HCT116 (cell line): ENCODE measurements around the gene KRTAP12-3. TPM values are rescaled to one million over a fixed set of nuclear protein-coding genes. Genes with fewer than 3 reads are reported as not detected.

Experiments
- ATAC-seq: fragments of 200-7000 bp; cut with Tn5 transposase; 2 replicates; pipeline ENCODE4 v1.9.1; 2020; ENCODE audit warnings: mild to moderate bottlenecking, moderate library complexity
- BruUV-seq: library from RNA; stranded (reverse); fragments of 400-500 nt; replicated peaks from 2 replicates; lab custom pipeline; 2021; lab: Mats Ljungman, UMichigan
- CTCF ChIA-PET: fragments of 300-600 bp; sonication (Branson Sonifier 250); formaldehyde crosslinking; loops from one replicate; lab custom pipeline; 2021; ENCODE audit warnings: antibody characterized with exemption; lab: Charles Lee
- POLR2A ChIA-PET: fragments of 300-600, 350-600 bp; sonication (Branson Sonifier 250); formaldehyde crosslinking; loops from one replicate; lab custom pipeline; 2021; ENCODE audit warnings: antibody characterized with exemption; lab: Charles Lee
- RAD21 ChIA-PET, 2 experiments: fragments of 300-600 bp; sonication (Branson Sonifier 250); formaldehyde crosslinking; loops; one replicate each; lab custom pipeline; 2023; ENCODE audit warnings: low total read pairs in 2 of 2; ENCODE audit not compliant: uncharacterized antibody in 2 of 2, unreplicated experiment in 2 of 2, low non-redundant PET in 1 of 2; lab: Charles Lee
- DNase-seq: peaks from one replicate; pipeline ENCODE4 v3.0.0-alpha.2; 2010; ENCODE audit warnings: low read depth, low spot score
- H2AFZ ChIP-seq: fragments of 200-600 bp; shearing (Covaris generic), sonication (generic); 2 replicates; pipeline ENCODE4 v1.6.1; 2017; ENCODE audit warnings: low read depth, mixed run types, mixed read lengths, antibody characterized with exemption, low read length; ENCODE audit not compliant: poor library complexity, severe bottlenecking
- H3K27ac ChIP-seq: 2 replicates; pipeline ENCODE4 v1.5.1; 2012; ENCODE audit warnings: low read depth, low read length
- H3K27me3 ChIP-seq: fragments of 200-600 bp; sonication (generic); 2 replicates; pipeline ENCODE4 v1.6.1; 2016; ENCODE audit warnings: mixed run types, low read length, mixed read lengths; ENCODE audit not compliant: insufficient read depth
- H3K36me3 ChIP-seq, 2 experiments: fragments of 200-500 bp in 1 of 2; fragments of 200-600 bp in 1 of 2; sonication (Bioruptor generic) in 1 of 2; sonication (generic) in 1 of 2; 2 replicates each; pipeline versions ENCODE4 v1.5.1 to v1.6.1; 2014 to 2016; ENCODE audit warnings: low read length in 2 of 2, inconsistent platforms in 1 of 2, mixed read lengths in 1 of 2, mixed run types in 1 of 2; ENCODE audit not compliant: insufficient read depth in 2 of 2, control insufficient read depth in 1 of 2
- H3K4me1 ChIP-seq, 2 experiments: fragments of 200-600 bp in 1 of 2; sonication (generic) in 1 of 2; 2 replicates each; pipeline versions ENCODE4 v1.5.1 to v1.6.1; 2012 to 2017; ENCODE audit warnings: low read length in 2 of 2, inconsistent platforms in 1 of 2, mild to moderate bottlenecking in 1 of 2, mixed read lengths in 1 of 2, mixed run types in 1 of 2, moderate library complexity in 1 of 2; ENCODE audit not compliant: insufficient read depth in 2 of 2, control insufficient read depth in 1 of 2
- H3K4me2 ChIP-seq: fragments of 200-600 bp; sonication (generic); 2 replicates; pipeline ENCODE4 v1.6.1; 2017; ENCODE audit warnings: mixed run types, low read length, mixed read lengths
- H3K4me3 ChIP-seq, 2 experiments: fragments of 200-600 bp in 1 of 2; sonication (generic) in 1 of 2; replicated peaks in 1 of 2; 2 replicates each; pipeline ENCODE4 v1.5.1; 2011 to 2016; ENCODE audit warnings: low read length in 2 of 2, control low read depth in 1 of 2, low read depth in 1 of 2, mild to moderate bottlenecking in 1 of 2, mixed read lengths in 1 of 2, mixed run types in 1 of 2
- H3K79me2 ChIP-seq: fragments of 200-600 bp; sonication (generic); 2 replicates; pipeline ENCODE4 v1.6.1; 2017; ENCODE audit warnings: mild to moderate bottlenecking, mixed run types, low read length, moderate library complexity, mixed read lengths; ENCODE audit not compliant: insufficient read depth
- H3K9ac ChIP-seq: fragments of 200-600 bp; sonication (generic); 2 replicates; pipeline ENCODE4 v1.6.1; 2016; ENCODE audit warnings: low read length, mixed read lengths
- H3K9me2 ChIP-seq: fragments of 200-600 bp; sonication (generic), shearing (Covaris generic); 2 replicates; pipeline ENCODE4 v1.6.1; 2017; ENCODE audit warnings: mixed run types, mild to moderate bottlenecking, moderate library complexity; ENCODE audit not compliant: insufficient read depth
- H3K9me3 ChIP-seq, 2 experiments: fragments of 200-500 bp in 1 of 2; fragments of 200-600 bp in 1 of 2; sonication (Bioruptor generic) in 1 of 2; sonication (generic) in 1 of 2; 2 replicates each; pipeline ENCODE4 v1.6.1; 2014 to 2017; ENCODE audit warnings: low read length in 2 of 2, mixed read lengths in 2 of 2, inconsistent platforms in 1 of 2, low read depth in 1 of 2, mild to moderate bottlenecking in 1 of 2, mixed run types in 1 of 2, moderate library complexity in 1 of 2; ENCODE audit not compliant: control insufficient read depth in 1 of 2, insufficient read depth in 1 of 2
- H4K20me1 ChIP-seq: fragments of 200-600 bp; sonication (generic), shearing (Covaris generic); 2 replicates; pipeline ENCODE4 v1.6.1; 2017; ENCODE audit warnings: mixed run types, mild to moderate bottlenecking, moderate library complexity; ENCODE audit not compliant: insufficient read depth
- EZH2 ChIP-seq: fragments of 200-600 bp; sonication (generic); IDR thresholded peaks from 2 replicates; pipeline ENCODE4 v1.6.1; 2017; ENCODE audit warnings: antibody characterized with exemption, mixed run types
- EZH2phosphoT487 ChIP-seq: fragments of 200-600 bp; IDR thresholded peaks from 2 replicates; pipeline ENCODE4 v1.6.1; 2018; ENCODE audit warnings: antibody characterized with exemption, borderline replicate concordance
- FOSL1 ChIP-seq: IDR thresholded peaks from 2 replicates; pipeline ENCODE4 v1.6.1; 2012; ENCODE audit warnings: low read depth
- JUND ChIP-seq: IDR thresholded peaks from 2 replicates; pipeline ENCODE4 v1.6.1; 2012
- MAX ChIP-seq: IDR thresholded peaks from 2 replicates; pipeline ENCODE4 v1.6.1; 2012
- POLR2A ChIP-seq: IDR thresholded peaks from 2 replicates; pipeline ENCODE4 v1.7.0; 2011; ENCODE audit warnings: borderline replicate concordance; ENCODE audit not compliant: insufficient read depth, insufficient read length; ENCODE audit errors: extremely low read depth
- POLR2AphosphoS5 ChIP-seq: IDR thresholded peaks from 2 replicates; pipeline ENCODE4 v1.6.1; 2011; ENCODE audit warnings: mild to moderate bottlenecking, low read depth, low read length, moderate library complexity
- REST ChIP-seq: IDR thresholded peaks from 2 replicates; pipeline ENCODE4 v1.6.1; 2012; ENCODE audit warnings: low read depth
- SP1 ChIP-seq: IDR thresholded peaks from 2 replicates; pipeline ENCODE4 v1.6.1; 2012; ENCODE audit warnings: low read depth
- SRF ChIP-seq: IDR thresholded peaks from 2 replicates; pipeline ENCODE4 v1.6.1; 2012; ENCODE audit warnings: low read depth
- TCF7L2 ChIP-seq: IDR thresholded peaks from 2 replicates; pipeline ENCODE4 v1.7.0; 2011; ENCODE audit warnings: borderline replicate concordance, inconsistent platforms; ENCODE audit not compliant: insufficient read depth, insufficient read length; ENCODE audit errors: extremely low read depth
- YY1 ChIP-seq: IDR thresholded peaks from 2 replicates; pipeline ENCODE4 v1.6.1; 2011; ENCODE audit warnings: low read length, low read depth, moderate library complexity, mild to moderate bottlenecking; ENCODE audit not compliant: insufficient replicate concordance; ENCODE audit errors: extremely low read depth
- ZNF274 ChIP-seq: fragments of 200-500 bp; sonication (Bioruptor generic); IDR thresholded peaks from 2 replicates; pipeline ENCODE4 v1.6.1; 2014; ENCODE audit warnings: mild to moderate bottlenecking, low read depth, low read length, inconsistent platforms
- intact Hi-C: fragments of 100-400 bp; cut with micrococcal nuclease; formaldehyde crosslinking; loops from 2 replicates; pipeline ENCODE4 v1.10.0; 2022
- total RNA-seq: library from RNA; stranded (reverse); gene quantifications from one replicate; pipeline ENCODE4 v1.2.1, GENCODE V29; 2021; ENCODE audit not compliant: unreplicated experiment
- TF ChIP-seq, protein P1 (sequence below): IDR thresholded peaks from 2 replicates; pipeline ENCODE4 v1.6.1; 2011; ENCODE audit warnings: mild to moderate bottlenecking, low read length, moderate library complexity; ENCODE audit not compliant: insufficient replicate concordance; ENCODE audit errors: extremely low read depth
- TF ChIP-seq, protein P2 (sequence below), 3 experiments: fragments of 200-600 bp in 1 of 3; sonication (generic) in 1 of 3; IDR thresholded peaks in 2 of 3; conservative IDR thresholded peaks in 1 of 3; 2 replicates each; pipeline ENCODE4 v1.5.1; 2012 to 2017; ENCODE audit warnings: low read depth in 2 of 3, low read length in 2 of 3, antibody characterized with exemption in 1 of 3, borderline replicate concordance in 1 of 3, control low read depth in 1 of 3, mild to moderate bottlenecking in 1 of 3, mixed read lengths in 1 of 3, mixed run types in 1 of 3, moderate library complexity in 1 of 3; ENCODE audit not compliant: insufficient read depth in 1 of 3

KRTAP12-3 gene
- total RNA-seq, 1 experiment from 2014 or later: not detected

DNA sequence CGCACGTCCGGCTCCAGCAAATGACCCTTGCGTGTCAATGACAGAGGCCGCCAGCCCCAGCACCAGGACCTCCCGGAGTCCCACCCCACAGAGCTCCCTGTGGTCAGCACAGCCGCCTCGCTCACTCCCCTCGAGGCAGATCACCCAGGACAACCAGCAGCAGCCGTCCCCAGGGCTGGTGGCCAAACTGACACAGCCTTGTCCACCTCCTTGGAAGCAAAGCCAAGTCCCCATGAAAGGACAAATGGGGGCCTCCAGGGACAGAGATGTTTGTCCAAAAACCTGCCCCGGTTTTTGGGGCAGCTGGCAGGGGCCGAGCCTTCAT is 18.4 kb upstream of the KRTAP12-3 start (continued):
- TF ChIP-seq, protein P1, sequence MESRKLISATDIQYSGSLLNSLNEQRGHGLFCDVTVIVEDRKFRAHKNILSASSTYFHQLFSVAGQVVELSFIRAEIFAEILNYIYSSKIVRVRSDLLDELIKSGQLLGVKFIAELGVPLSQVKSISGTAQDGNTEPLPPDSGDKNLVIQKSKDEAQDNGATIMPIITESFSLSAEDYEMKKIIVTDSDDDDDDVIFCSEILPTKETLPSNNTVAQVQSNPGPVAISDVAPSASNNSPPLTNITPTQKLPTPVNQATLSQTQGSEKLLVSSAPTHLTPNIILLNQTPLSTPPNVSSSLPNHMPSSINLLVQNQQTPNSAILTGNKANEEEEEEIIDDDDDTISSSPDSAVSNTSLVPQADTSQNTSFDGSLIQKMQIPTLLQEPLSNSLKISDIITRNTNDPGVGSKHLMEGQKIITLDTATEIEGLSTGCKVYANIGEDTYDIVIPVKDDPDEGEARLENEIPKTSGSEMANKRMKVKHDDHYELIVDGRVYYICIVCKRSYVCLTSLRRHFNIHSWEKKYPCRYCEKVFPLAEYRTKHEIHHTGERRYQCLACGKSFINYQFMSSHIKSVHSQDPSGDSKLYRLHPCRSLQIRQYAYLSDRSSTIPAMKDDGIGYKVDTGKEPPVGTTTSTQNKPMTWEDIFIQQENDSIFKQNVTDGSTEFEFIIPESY: no peak
- TF ChIP-seq POLR2AphosphoS5 (no peak), SP1 (no peak), ZNF274 (no peak)

DNA sequence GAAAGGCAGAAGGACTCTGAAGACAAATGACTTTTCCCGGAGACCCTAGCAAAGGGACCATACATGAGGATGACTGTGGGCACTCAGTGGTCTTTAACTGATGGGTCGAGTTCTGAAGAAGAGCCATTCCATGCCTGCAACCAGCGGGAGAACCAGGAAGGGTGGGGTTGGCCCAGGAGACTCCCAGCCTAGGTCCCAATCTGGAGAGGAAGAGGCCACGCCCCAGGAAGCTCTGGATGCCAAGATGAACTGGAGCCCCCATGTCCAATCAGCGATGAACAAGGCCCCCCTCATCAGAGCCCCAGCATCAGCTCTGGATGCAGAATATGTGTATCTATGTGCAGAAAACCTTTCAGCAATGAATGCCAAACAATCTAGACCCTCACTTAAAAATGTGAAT is 17.0 kb upstream of the KRTAP12-3 start:
- ChIA-PET RAD21 (no interaction called here), CTCF (no interaction called here), POLR2A (no interaction called here)
- peaks cover 6% of the 10 kb centered on the region; the same call in 1 of the 2 replicates for H3K27me3 ChIP-seq
- ATAC-seq (no peak), DNase-seq (no peak)
- H3K36me3 ChIP-seq: no peaks in the 10 kb centered on the region
- no peak overlapping the region for H3K4me2 ChIP-seq
- no peak overlapping the region for H3K4me3 ChIP-seq
- H2AFZ ChIP-seq: no peak overlapping the region
- intact Hi-C loops: no loop called here
- no peak overlapping the region for H3K9ac ChIP-seq
- H3K9me3 ChIP-seq: peaks cover 6 to 17% of the 10 kb centered on the region in 2 experiments; a peak in 2 of 4 replicates
- BruUV-seq: no TSS peak
- no peaks in the 10 kb centered on the region for H3K9me2 ChIP-seq
- H3K4me1 ChIP-seq: no peaks in the 10 kb centered on the region
- H3K27ac ChIP-seq: no peak overlapping the region
- H4K20me1 ChIP-seq: no peaks in the 10 kb centered on the region
- H3K79me2 ChIP-seq: no peaks in the 10 kb centered on the region
- TF ChIP-seq SRF: no peak
- TF ChIP-seq YY1: no peak
- no peak for TF ChIP-seq JUND
- TF ChIP-seq, protein P2, sequence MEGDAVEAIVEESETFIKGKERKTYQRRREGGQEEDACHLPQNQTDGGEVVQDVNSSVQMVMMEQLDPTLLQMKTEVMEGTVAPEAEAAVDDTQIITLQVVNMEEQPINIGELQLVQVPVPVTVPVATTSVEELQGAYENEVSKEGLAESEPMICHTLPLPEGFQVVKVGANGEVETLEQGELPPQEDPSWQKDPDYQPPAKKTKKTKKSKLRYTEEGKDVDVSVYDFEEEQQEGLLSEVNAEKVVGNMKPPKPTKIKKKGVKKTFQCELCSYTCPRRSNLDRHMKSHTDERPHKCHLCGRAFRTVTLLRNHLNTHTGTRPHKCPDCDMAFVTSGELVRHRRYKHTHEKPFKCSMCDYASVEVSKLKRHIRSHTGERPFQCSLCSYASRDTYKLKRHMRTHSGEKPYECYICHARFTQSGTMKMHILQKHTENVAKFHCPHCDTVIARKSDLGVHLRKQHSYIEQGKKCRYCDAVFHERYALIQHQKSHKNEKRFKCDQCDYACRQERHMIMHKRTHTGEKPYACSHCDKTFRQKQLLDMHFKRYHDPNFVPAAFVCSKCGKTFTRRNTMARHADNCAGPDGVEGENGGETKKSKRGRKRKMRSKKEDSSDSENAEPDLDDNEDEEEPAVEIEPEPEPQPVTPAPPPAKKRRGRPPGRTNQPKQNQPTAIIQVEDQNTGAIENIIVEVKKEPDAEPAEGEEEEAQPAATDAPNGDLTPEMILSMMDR (IDR thresholded peaks at IDR 0.05 in 2 of 3, conservative IDR thresholded peaks at IDR 0.05 in 1 of 3; ENCODE audit: borderline replicate concordance in 1 of 3, insufficient read depth in 1 of 3, low read depth in 2 of 3, low read length in 2 of 3): no peak
- TF ChIP-seq EZH2: no peak
- TF ChIP-seq MAX: no peak
- no peak for TF ChIP-seq EZH2phosphoT487
- TF ChIP-seq TCF7L2: no peak
- no peak for TF ChIP-seq REST
- TF ChIP-seq, protein P1: no peak
- TF ChIP-seq ZNF274: no peak
- TF ChIP-seq FOSL1: no peak
- no peak for TF ChIP-seq POLR2A
